Measurements from ENCODE around the gene LIMK2.

Gene LIMK2

GRCh38 chr22:31275576-31275975 lies 63.5 kb downstream of the LIMK2 start:
- no peak for DNase-seq

GRCh38 chr22:31276426-31277167 lies 64.5 kb downstream of the LIMK2 start:
- DNase-seq = no peak

- no peak for DNase-seq
These were observed 65.6 kb downstream of the LIMK2 start for GRCh38 chr22:31277741-31278140.

- no peak for DNase-seq
These were observed 66.1 kb downstream of the LIMK2 start for GRCh38 chr22:31278151-31278621.

GRCh38 chr22:31278626-31279326 lies 66.7 kb downstream of the LIMK2 start:
- peak in 1 of 2 experiments; percentile 26 for DNase-seq

GRCh38 chr22:31279327-31279669 lies 67.2 kb downstream of the LIMK2 start:
- DNase-seq = no peak

- no peak for DNase-seq
These were observed 67.9 kb downstream of the LIMK2 start for GRCh38 chr22:31279821-31280505.

- no peak for DNase-seq
These were observed 69.6 kb downstream of the LIMK2 start for GRCh38 chr22:31281733-31282132.

GRCh38 chr22:31282748-31283468 lies 70.8 kb downstream of the LIMK2 start:
- no peak for DNase-seq

- no peak for DNase-seq
These were observed 72.4 kb downstream of the LIMK2 start for GRCh38 chr22:31284281-31285155.

- peak; percentile 59 to 61 for DNase-seq
These were observed 74.5 kb downstream of the LIMK2 start for GRCh38 chr22:31286360-31287255.

- DNase-seq = no peak
These were observed 75.9 kb downstream of the LIMK2 start for GRCh38 chr22:31287818-31288495.

GRCh38 chr22:31288496-31289240 lies 76.6 kb downstream of the LIMK2 start:
- no peak for DNase-seq

GRCh38 chr22:31289344-31289743 lies 77.2 kb downstream of the LIMK2 start:
- DNase-seq = no peak

GRCh38 chr22:31290494-31291471 lies 78.7 kb downstream of the LIMK2 start:
- DNase-seq = peak; percentile 90 to 91

GRCh38 chr22:31291481-31292235 lies 79.6 kb downstream of the LIMK2 start:
- DNase-seq = no peak

- peak; percentile 85 to 86 for DNase-seq
These were observed 80.3 kb downstream of the LIMK2 start, which contains the start of gene PIK3IP1 for GRCh38 chr22:31292236-31292989. PIK3IP1 (minus strand) TSS chr22:31292488; CDS start chr22:31292344, 144 bp downstream.
